Left lung (tissue), 10 donors: ENCODE results near the gene BTBD10. TPM values are rescaled to one million over a fixed set of nuclear protein-coding genes. Genes with fewer than 3 reads are reported as not detected.

ENCODE experiments used
- ATAC-seq: fragments of 200-7000 bp; cut with Tn5 transposase; one replicate; pipeline ENCODE4 v1.9.1; 2020; ENCODE audit warnings: moderate library complexity
- DNase-seq, 4 donors: peaks; one replicate each; pipeline ENCODE4 v3.0.0-alpha.2; 2013 to 2020
- H3K27ac ChIP-seq, 2 donors: fragments of 200-600 bp; sonication (generic) in 1 of 2; one replicate each; pipeline versions ENCODE4 v1.5.0 to v1.8.0; 2020 to 2021
- H3K27me3 ChIP-seq, 2 donors: fragments of 200-600 bp; sonication (generic) in 1 of 2; one replicate each; pipeline versions ENCODE4 v1.5.0 to v1.8.0; 2020 to 2021
- H3K36me3 ChIP-seq, 2 donors: fragments of 200-600 bp; sonication (generic) in 1 of 2; one replicate each; pipeline versions ENCODE4 v1.5.0 to v1.8.0; 2020 to 2021
- H3K4me1 ChIP-seq, 2 donors: fragments of 200-600 bp; one replicate each; pipeline ENCODE4 v1.8.0; 2021
- H3K4me3 ChIP-seq, 2 donors: fragments of 200-600 bp; sonication (generic) in 1 of 2; one replicate each; pipeline versions ENCODE4 v1.5.0 to v1.8.0; 2020 to 2021; ENCODE audit warnings: mild to moderate bottlenecking in 1 of 2
- H3K9me3 ChIP-seq, 2 donors: fragments of 200-600 bp; sonication (generic) in 1 of 2; one replicate each; pipeline versions ENCODE4 v1.5.0 to v1.8.0; 2020 to 2021
- intact Hi-C, 2 donors: fragments of 100-400 bp; cut with DNase I; formaldehyde crosslinking; loops; one replicate each; pipeline versions ENCODE4 v1.11.2 to v1.14.2; 2022
- polyA plus RNA-seq, 6 donors: library from polyadenylated mRNA; unstranded; fragments of 120-200 nt; gene quantifications; one replicate each; pipeline ENCODE4 v1.2.1, GENCODE V29; 2013; ENCODE audit not compliant: insufficient read length in 6 of 6
- total RNA-seq, 2 donors: library from RNA; stranded (reverse); fragmentation: NEBNext Ultra II Directional; extraction: Animal tissue kit (Norgen Biotek cat#: 25700); gene quantifications; one replicate each; pipeline ENCODE4 v1.2.1, GENCODE V29; 2021
- TF ChIP-seq, protein P1 (sequence below), 2 donors: fragments of 200-600 bp; sonication (generic) in 1 of 2; IDR thresholded peaks; one replicate each; pipeline versions ENCODE4 v1.5.0 to v1.8.0; 2021; ENCODE audit warnings: antibody characterized with exemption in 2 of 2
- donor health status: DM: no; HTN: yes; CAD: no.
- donor health status: DM: no; HTN: no; CAD: no.

BTBD10 gene
- total and polyA plus RNA-seq, 8 donors = 24.8 to 39.9 (median 33.6) TPM

DNA sequence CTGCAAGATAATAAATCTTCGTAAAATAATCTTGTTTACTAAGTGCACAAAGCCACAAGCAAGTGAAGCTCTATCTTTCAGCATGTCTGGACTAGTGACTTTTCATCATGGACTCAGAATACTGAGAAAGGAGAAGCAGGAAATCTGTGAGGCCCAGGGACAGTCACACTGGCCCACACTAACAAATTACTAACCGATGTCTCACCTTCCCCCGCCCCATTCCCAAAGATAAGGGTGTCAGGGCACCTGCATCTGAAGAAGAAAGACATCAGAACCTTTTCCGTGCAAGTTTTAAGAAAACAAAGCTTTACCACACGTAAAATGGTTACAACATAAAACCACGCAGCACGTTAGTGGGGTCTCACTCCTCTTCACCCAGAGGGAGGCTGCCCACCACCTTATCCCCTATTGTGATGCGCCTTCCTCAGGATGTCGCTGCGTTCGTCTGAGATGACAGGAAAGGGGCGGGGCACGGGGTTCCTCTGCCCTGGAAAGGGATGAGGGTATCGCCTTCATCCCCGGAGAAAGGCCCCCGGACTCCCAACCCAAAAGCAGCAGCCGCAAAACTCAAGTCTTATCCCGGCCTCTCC is 616 bp downstream of the BTBD10 start:
- ATAC-seq (peak; percentile 60), DNase-seq (peak; percentile 3 to 88 (median 60))
- Histone ChIP-seq H3K27me3 (no peaks in the 10 kb centered on the region), H3K4me1 (peaks cover 4 to 41% of the 10 kb centered on the region in 2 donors), H3K4me3 (peak overlapping the region; percentile 77 to 93), H3K36me3 (no peaks in the 10 kb centered on the region), H3K9me3 (no peaks in the 10 kb centered on the region), H3K27ac (peak overlapping the region; percentile 86 to 96)
- TF ChIP-seq, protein P1, sequence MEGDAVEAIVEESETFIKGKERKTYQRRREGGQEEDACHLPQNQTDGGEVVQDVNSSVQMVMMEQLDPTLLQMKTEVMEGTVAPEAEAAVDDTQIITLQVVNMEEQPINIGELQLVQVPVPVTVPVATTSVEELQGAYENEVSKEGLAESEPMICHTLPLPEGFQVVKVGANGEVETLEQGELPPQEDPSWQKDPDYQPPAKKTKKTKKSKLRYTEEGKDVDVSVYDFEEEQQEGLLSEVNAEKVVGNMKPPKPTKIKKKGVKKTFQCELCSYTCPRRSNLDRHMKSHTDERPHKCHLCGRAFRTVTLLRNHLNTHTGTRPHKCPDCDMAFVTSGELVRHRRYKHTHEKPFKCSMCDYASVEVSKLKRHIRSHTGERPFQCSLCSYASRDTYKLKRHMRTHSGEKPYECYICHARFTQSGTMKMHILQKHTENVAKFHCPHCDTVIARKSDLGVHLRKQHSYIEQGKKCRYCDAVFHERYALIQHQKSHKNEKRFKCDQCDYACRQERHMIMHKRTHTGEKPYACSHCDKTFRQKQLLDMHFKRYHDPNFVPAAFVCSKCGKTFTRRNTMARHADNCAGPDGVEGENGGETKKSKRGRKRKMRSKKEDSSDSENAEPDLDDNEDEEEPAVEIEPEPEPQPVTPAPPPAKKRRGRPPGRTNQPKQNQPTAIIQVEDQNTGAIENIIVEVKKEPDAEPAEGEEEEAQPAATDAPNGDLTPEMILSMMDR (IDR thresholded peaks at IDR 0.05) = no peak
- intact Hi-C loops = no loop called here

DNA sequence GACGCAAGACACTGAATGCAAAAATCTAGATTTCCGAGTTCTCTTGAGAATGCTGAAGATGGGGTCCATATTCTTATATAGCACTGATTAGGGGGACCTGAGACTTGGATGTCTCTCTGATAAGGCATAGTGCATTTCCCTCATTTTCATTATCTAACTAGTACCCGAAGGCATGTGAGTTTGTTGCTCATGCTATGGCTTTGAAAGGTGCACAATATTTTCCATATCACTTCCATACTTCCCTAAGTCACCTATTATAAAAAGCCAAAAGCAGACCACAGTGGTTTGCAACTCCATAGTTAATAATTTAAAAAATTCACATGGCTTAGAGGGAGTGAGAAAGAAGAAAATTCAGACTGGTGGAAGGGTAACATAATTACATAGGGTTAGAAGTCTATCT is 1.7 kb downstream of the BTBD10 start:
- Histone ChIP-seq H3K4me1 (peaks cover 4 to 41% of the 10 kb centered on the region in 2 donors), H3K9me3 (no peaks in the 10 kb centered on the region), H3K4me3 (peak overlapping the region in 1 of 2 donors; percentile 93), H3K36me3 (no peaks in the 10 kb centered on the region), H3K27me3 (no peaks in the 10 kb centered on the region), H3K27ac (no peak overlapping the region)
- intact Hi-C loops = no loop called here
- TF ChIP-seq, protein P1 (IDR thresholded peaks at IDR 0.05) = no peak
- ATAC-seq (no peak), DNase-seq (no peak)

DNA sequence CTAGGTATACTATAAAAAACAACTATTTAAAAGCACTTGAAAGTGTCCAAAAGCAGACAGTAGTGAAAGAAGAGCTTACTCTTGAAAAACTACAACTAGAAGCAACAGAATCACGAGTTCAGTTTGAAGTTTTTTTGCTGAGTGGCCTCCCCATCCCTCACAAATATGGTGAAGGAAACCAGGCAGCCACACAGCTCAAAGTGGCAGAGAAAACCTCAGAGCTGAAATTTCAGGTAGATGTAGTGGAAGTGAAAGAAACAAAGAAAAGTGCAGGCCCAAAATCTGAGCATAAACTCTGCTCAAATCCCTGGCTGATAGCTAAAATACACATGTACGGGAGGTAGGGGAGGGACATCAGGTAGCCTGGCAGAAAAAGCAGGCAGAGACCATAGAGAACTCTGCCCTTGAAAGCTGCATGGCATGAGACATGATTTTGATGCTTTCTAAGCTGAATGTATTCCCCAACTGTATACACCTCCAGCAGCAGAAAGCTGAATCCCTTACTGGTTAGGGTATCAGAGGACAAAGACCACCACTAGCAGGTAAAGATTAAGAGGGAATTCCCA is 12.1 kb downstream of the BTBD10 start:
- H3K4me3 ChIP-seq = no peak overlapping the region
- H3K4me1 ChIP-seq = peaks cover 4 to 21% of the 10 kb centered on the region in 2 donors
- H3K27me3 ChIP-seq = no peaks in the 10 kb centered on the region
- no peaks in the 10 kb centered on the region for H3K9me3 ChIP-seq
- TF ChIP-seq, protein P1 (IDR thresholded peaks at IDR 0.05) = no peak
- DNase-seq = no peak
- intact Hi-C loops = no loop called here
- H3K27ac ChIP-seq = no peak overlapping the region
- H3K36me3 ChIP-seq = no peaks in the 10 kb centered on the region
- no peak for ATAC-seq

DNA sequence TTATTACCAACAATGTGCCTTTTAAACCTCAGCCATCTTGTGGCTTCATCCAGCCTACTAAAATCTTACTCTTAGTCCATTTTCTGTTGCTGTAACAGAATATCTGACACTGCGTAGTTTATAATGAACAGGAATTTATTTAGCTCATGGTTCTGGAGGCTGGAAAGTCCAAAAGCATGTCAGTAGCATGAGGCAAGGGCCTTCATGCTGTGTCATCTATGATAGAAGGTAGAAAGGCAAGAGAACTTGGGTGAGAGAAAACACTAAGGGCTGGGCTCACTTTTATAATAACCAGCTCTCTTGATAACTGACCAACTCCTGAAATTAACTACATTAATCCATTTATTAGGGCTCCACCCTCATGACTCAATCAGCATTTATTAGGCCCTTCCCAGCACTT is 13.5 kb downstream of the BTBD10 start:
- H3K27ac ChIP-seq = peak overlapping the region; percentile 5 to 21
- intact Hi-C loops = no loop called here
- peaks cover 4 to 21% of the 10 kb centered on the region in 2 donors for H3K4me1 ChIP-seq

DNA sequence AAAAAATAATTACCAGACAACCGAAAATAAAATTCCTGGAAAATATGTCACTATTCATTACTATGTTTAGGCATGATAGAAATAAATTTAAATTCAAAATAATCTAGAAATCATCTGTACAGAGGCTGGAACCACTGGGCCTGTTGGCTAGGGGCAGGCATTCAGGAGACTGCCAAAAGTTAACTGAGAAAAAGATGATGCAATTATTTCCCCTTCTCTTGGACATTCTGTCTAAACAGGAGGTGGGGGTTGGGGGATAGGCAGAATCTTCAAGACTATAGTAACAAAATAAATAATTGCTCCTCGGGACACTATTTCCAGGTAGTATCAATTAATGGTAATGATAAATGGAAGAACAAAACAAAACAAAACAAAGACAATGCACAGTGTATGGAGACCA is 14.1 kb downstream of the BTBD10 start:
- Histone ChIP-seq H3K36me3 (no peaks in the 10 kb centered on the region), H3K4me3 (no peak overlapping the region), H3K4me1 (peaks cover 4 to 21% of the 10 kb centered on the region in 2 donors), H3K9me3 (no peaks in the 10 kb centered on the region), H3K27ac (peak overlapping the region; percentile 5 to 21), H3K27me3 (no peaks in the 10 kb centered on the region)
- intact Hi-C loops = no loop called here
- peak in 2 of 4 donors; percentile 29 to 64 for DNase-seq
- ATAC-seq = peak; percentile 69
- TF ChIP-seq, protein P1 (IDR thresholded peaks at IDR 0.05) = no peak

More for the DNA sequence above, 13.5 kb downstream of the BTBD10 start:
- no peak overlapping the region for H3K4me3 ChIP-seq
- no peaks in the 10 kb centered on the region for H3K9me3 ChIP-seq
- ATAC-seq = no peak
- TF ChIP-seq, protein P1 (IDR thresholded peaks at IDR 0.05) = no peak
- no peaks in the 10 kb centered on the region for H3K36me3 ChIP-seq
- no peaks in the 10 kb centered on the region for H3K27me3 ChIP-seq
- DNase-seq = no peak
